K562 (cell line): ENCODE measurements around the gene SYPL2. TPM values are rescaled to one million over a fixed set of nuclear protein-coding genes. Genes with fewer than 3 reads are reported as not detected.
A peak's percentile ranks its signal among the peaks of the same experiment; 100 is the strongest.

Source experiments
- ARID4B ChIP-seq: sonication (generic); formaldehyde crosslinking; IDR thresholded peaks from 2 replicates; pipeline ENCODE4 v1.8.0; 2022; ENCODE audit warnings: mild to moderate bottlenecking, missing genetic modification reagents
- BACH1 ChIP-seq: fragments of 200-800 bp; sonication (Bioruptor generic); IDR thresholded peaks from 2 replicates; pipeline ENCODE4 v1.6.1; 2016; ENCODE audit warnings: missing genetic modification characterization, missing compliant biosample characterization
- BRF2 ChIP-seq: IDR thresholded peaks from 3 replicates; pipeline ENCODE4 v1.6.1; 2011; ENCODE audit warnings: borderline replicate concordance, mild to moderate bottlenecking; ENCODE audit not compliant: insufficient read length, insufficient read depth
- CBX8 ChIP-seq: fragments of 200-600 bp; sonication (generic); IDR thresholded peaks from 2 replicates; pipeline ENCODE4 v1.6.1; 2012; ENCODE audit warnings: borderline replicate concordance, mixed run types, low read depth, mild to moderate bottlenecking, moderate library complexity, mixed read lengths, low read length, control low read depth, inconsistent platforms; ENCODE audit not compliant: poor library complexity, severe bottlenecking; ENCODE audit errors: extremely low read depth
- EP300 ChIP-seq: IDR thresholded peaks from 2 replicates; pipeline ENCODE4 v1.6.1; 2012; ENCODE audit warnings: low read length, improper control_type of control experiment
- EZH2 ChIP-seq: IDR thresholded peaks from 2 replicates; pipeline ENCODE4 v1.6.1; 2012; ENCODE audit warnings: low read depth, mild to moderate bottlenecking, inconsistent platforms, low read length, borderline replicate concordance
- GTF3C2 ChIP-seq: IDR thresholded peaks from 3 replicates; pipeline ENCODE4 v1.6.1; 2011; ENCODE audit warnings: borderline replicate concordance, mild to moderate bottlenecking, moderate library complexity; ENCODE audit not compliant: insufficient read length; ENCODE audit errors: extremely low read depth
- PYGO2 ChIP-seq: fragments of 450-650 bp; IDR thresholded peaks from 2 replicates; pipeline ENCODE4 v1.6.1; 2016; ENCODE audit warnings: mild to moderate bottlenecking, missing genetic modification characterization, moderate library complexity, missing compliant biosample characterization
- RBBP5 ChIP-seq: fragments of 200-600 bp; sonication (generic); IDR thresholded peaks from 2 replicates; pipeline ENCODE4 v1.6.1; 2012; ENCODE audit warnings: borderline replicate concordance, mild to moderate bottlenecking, low read length, control low read depth, inconsistent platforms; ENCODE audit not compliant: insufficient read depth, poor library complexity, severe bottlenecking
- SAFB2 ChIP-seq: fragments of 200-400 bp; formaldehyde crosslinking; IDR thresholded peaks from 2 replicates; pipeline ENCODE4 v1.6.1; 2018; ENCODE audit warnings: borderline replicate concordance, low read length, low read depth, moderate library complexity; ENCODE audit not compliant: severe bottlenecking
- SRF ChIP-seq, 2 experiments: fragments of 250-450, 450-650 bp in 1 of 2; sonication (Bioruptor Pico) in 1 of 2; sonication (generic) in 1 of 2; formaldehyde crosslinking; IDR thresholded peaks; 2 replicates each; pipeline versions ENCODE4 v1.5.0 to v1.5.1; 2020 to 2022; ENCODE audit warnings: mild to moderate bottlenecking in 1 of 2, missing genetic modification reagents in 1 of 2
- ZNF512 ChIP-seq: IDR thresholded peaks from 2 replicates; pipeline ENCODE4 v1.6.1; 2016; ENCODE audit warnings: missing genetic modification characterization, missing compliant biosample characterization
- ZNF707 ChIP-seq: fragments of 250-450 bp; sonication (Bioruptor Pico); conservative IDR thresholded peaks from 2 replicates; pipeline ENCODE4 v1.8.0; 2022; ENCODE audit warnings: inconsistent platforms, mild to moderate bottlenecking, moderate library complexity
- ZNF778 ChIP-seq: fragments of 450-650 bp; formaldehyde crosslinking; IDR thresholded peaks from 2 replicates; pipeline ENCODE4 v1.4.0; 2020; ENCODE audit warnings: mild to moderate bottlenecking, moderate library complexity
- polyA plus RNA-seq, 8 experiments: library from polyadenylated mRNA; depleted of rRNA in 4 of 8; stranded (reverse) in 5 of 8; unstranded in 3 of 8; fragments of >200 nt; fragmentation: Nextera tagmentation in 2 of 8; fragmentation: Illumina TruSeq in 1 of 8; extraction: Ambion mirVana in 2 of 8; extraction: Trizol in 1 of 8; gene quantifications; 2 replicates each; pipeline versions ENCODE4 v1.2.1 to v1.2.3, GENCODE V29; 2011 to 2014; ENCODE audit warnings: inconsistent platforms in 1 of 8, missing spikeins in 1 of 8
- total RNA-seq, 7 experiments: library from RNA; depleted of rRNA in 6 of 7; stranded (reverse); fragments of >200 nt in 6 of 7; fragmentation: Illumina TruSeq in 2 of 7; extraction: Trizol in 2 of 7; gene quantifications; 2 replicates each; pipeline versions ENCODE4 v1.2.1 to v1.2.3, GENCODE V29; 2011 to 2021; ENCODE audit warnings: low replicate concordance in 1 of 7

The SYPL2 gene
- total and polyA plus RNA-seq, 9 of the 15 experiments (the other 6 are each of a cell fraction or from before 2014, with no cell fraction given) = 0.03 to 0.20 (median 0.07) TPM; not detected in 2

- TF ChIP-seq ARID4B = peak; percentile 100
- TF ChIP-seq SAFB2 = no peak
- no peak for TF ChIP-seq BACH1 (tag)
- no peak for TF ChIP-seq ZNF512 (tag)
- TF ChIP-seq EZH2 = no peak
- TF ChIP-seq RBBP5 = peak; percentile 78
- no peak for TF ChIP-seq ZNF778 (CRISPR knock-in tag)
- TF ChIP-seq SRF (CRISPR knock-in tag; IDR thresholded peaks at IDR 0.05) = no peak; a peak in 2 of 4 replicates
- no peak for TF ChIP-seq BRF2
- TF ChIP-seq GTF3C2 = no peak
- no peak for TF ChIP-seq ZNF707 (CRISPR knock-in tag)
- TF ChIP-seq CBX8 = no peak
- no peak for TF ChIP-seq PYGO2 (tag)
- TF ChIP-seq EP300 = no peak
These were observed 27.6 kb downstream of the SYPL2 start, which contains the start of gene CYB561D1 (continued) for GRCh38 chr1:109493805-109494539.
